Trophoblast cell (in vitro differentiated cells and primary cell): Measurements from ENCODE around the gene RRP7A.
"Not testable (repeated sequence)": the region's sequence is repeated elsewhere in the genome, so short reads cannot be mapped to it uniquely, and the experiment has no call there.

Experiments
- DNase-seq, 2 donors: peaks; one replicate each; pipeline ENCODE4 v3.0.0-alpha.2; 2016
- H2AFZ ChIP-seq: 2 replicates; pipeline ENCODE4 v1.6.1; 2013; ENCODE audit warnings: low read length, moderate library complexity, mild to moderate bottlenecking; ENCODE audit not compliant: insufficient read depth, poor library complexity
- H2AK5ac ChIP-seq: 2 replicates; pipeline ENCODE4 v1.6.1; 2013; ENCODE audit warnings: mild to moderate bottlenecking, low read length
- H2BK120ac ChIP-seq: 2 replicates; pipeline ENCODE4 v1.6.1; 2013; ENCODE audit warnings: low read length, mild to moderate bottlenecking, moderate library complexity; ENCODE audit not compliant: insufficient read depth, poor library complexity
- H2BK12ac ChIP-seq: 2 replicates; pipeline ENCODE4 v1.6.1; 2013; ENCODE audit warnings: mild to moderate bottlenecking, low read length, moderate library complexity
- H2BK5ac ChIP-seq: 2 replicates; pipeline ENCODE4 v1.6.1; 2013; ENCODE audit warnings: low read length, low read depth, moderate library complexity, mild to moderate bottlenecking; ENCODE audit not compliant: poor library complexity
- H3K14ac ChIP-seq: 2 replicates; pipeline ENCODE4 v1.6.1; 2013; ENCODE audit warnings: mild to moderate bottlenecking, low read length
- H3K18ac ChIP-seq: 2 replicates; pipeline ENCODE4 v1.6.1; 2013; ENCODE audit warnings: mild to moderate bottlenecking, low read length
- H3K23ac ChIP-seq: 2 replicates; pipeline ENCODE4 v1.6.1; 2013; ENCODE audit warnings: low read length
- H3K27ac ChIP-seq: 2 replicates; pipeline ENCODE4 v1.5.1; 2013; ENCODE audit warnings: low read depth, mild to moderate bottlenecking, inconsistent platforms, low read length, moderate library complexity
- H3K27me3 ChIP-seq: 2 replicates; pipeline ENCODE4 v1.6.1; 2013; ENCODE audit warnings: inconsistent platforms, mild to moderate bottlenecking, low read length, moderate library complexity; ENCODE audit not compliant: insufficient read depth
- H3K36me3 ChIP-seq, 2 experiments: 1 replicate in 1 of 2; 2 replicates in 1 of 2; pipeline ENCODE4 v1.6.1; 2013; ENCODE audit warnings: low read length in 2 of 2, mild to moderate bottlenecking in 2 of 2, moderate library complexity in 1 of 2; ENCODE audit not compliant: insufficient read depth in 2 of 2, control insufficient read depth in 1 of 2
- H3K4ac ChIP-seq: 2 replicates; pipeline ENCODE4 v1.6.1; 2013; ENCODE audit warnings: low read depth, mild to moderate bottlenecking, low read length, moderate library complexity
- H3K4me1 ChIP-seq, 2 experiments: 1 replicate in 1 of 2; 2 replicates in 1 of 2; pipeline ENCODE4 v1.6.1; 2013; ENCODE audit warnings: low read length in 2 of 2, mild to moderate bottlenecking in 2 of 2, moderate library complexity in 1 of 2; ENCODE audit not compliant: insufficient read depth in 2 of 2, control insufficient read depth in 1 of 2
- H3K4me2 ChIP-seq: 2 replicates; pipeline ENCODE4 v1.6.1; 2013; ENCODE audit warnings: inconsistent platforms, mild to moderate bottlenecking, low read length, moderate library complexity
- H3K4me3 ChIP-seq: 2 replicates; pipeline ENCODE4 v1.5.1; 2013; ENCODE audit warnings: mild to moderate bottlenecking, low read depth, low read length, inconsistent platforms
- H3K79me1 ChIP-seq: one replicate; pipeline ENCODE4 v1.6.1; 2013; ENCODE audit warnings: low read length
- H3K79me2 ChIP-seq: 2 replicates; pipeline ENCODE4 v1.6.1; 2013; ENCODE audit warnings: low read length, mild to moderate bottlenecking; ENCODE audit not compliant: control insufficient read depth, insufficient read depth, poor library complexity
- H3K9ac ChIP-seq: 2 replicates; pipeline ENCODE4 v1.6.1; 2013; ENCODE audit warnings: mild to moderate bottlenecking, low read length
- H3K9me3 ChIP-seq: 2 replicates; pipeline ENCODE4 v1.6.1; 2013; ENCODE audit warnings: low read depth, mild to moderate bottlenecking, control low read depth, inconsistent platforms, low read length; ENCODE audit not compliant: insufficient read depth
- H4K12ac ChIP-seq: 2 replicates; pipeline ENCODE4 v1.6.1; 2013; ENCODE audit warnings: low read depth, mild to moderate bottlenecking, low read length, moderate library complexity
- H4K8ac ChIP-seq: 2 replicates; pipeline ENCODE4 v1.6.1; 2013; ENCODE audit warnings: low read depth, mild to moderate bottlenecking, low read length, moderate library complexity
- H4K91ac ChIP-seq: one replicate; pipeline ENCODE4 v1.6.1; 2013; ENCODE audit warnings: low read depth, mild to moderate bottlenecking, low read length, moderate library complexity
- WGBS: extraction: QIAGEN DNeasy Blood & Tissue Kit; methylation state at CpG from one replicate; pipeline ENCODE4 v1.1.7; 2013; ENCODE audit warnings: missing lambda C conversion rate; ENCODE audit not compliant: insufficient read length, insufficient coverage; ENCODE audit errors: extremely low coverage; 5-methylcytosine and 5-hydroxymethylcytosine counted together

Gene RRP7A

DNA sequence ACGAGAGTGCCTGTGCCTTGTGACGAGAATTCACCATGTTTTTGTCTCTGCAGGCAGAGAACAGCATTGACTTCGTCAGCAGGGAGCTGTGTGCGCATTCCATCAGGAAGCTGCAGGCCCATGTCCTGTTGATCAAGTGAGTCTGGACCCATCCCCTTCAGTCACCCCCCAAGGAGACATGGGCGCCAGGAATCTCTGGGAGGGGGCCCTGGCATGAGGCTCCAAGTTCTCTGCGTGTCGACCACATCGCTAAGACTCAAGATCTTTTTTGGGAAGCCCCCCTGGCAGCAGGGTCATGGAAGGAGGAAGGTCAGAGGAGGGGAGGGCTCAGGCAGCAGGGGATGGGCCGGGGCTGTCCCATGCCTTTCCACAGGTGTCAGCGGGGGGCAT is 10.6 kb downstream of the RRP7A start:
- not testable (repeated sequence) for H2BK12ac ChIP-seq, H4K8ac ChIP-seq, H3K4me3 ChIP-seq, H3K14ac ChIP-seq, H2AFZ ChIP-seq, H4K91ac ChIP-seq, H3K79me2 ChIP-seq, H3K23ac ChIP-seq, H3K27me3 ChIP-seq, H3K18ac ChIP-seq, H3K9ac ChIP-seq, H3K4me1 ChIP-seq, H3K9me3 ChIP-seq, H4K12ac ChIP-seq, H3K4ac ChIP-seq, H3K4me2 ChIP-seq, H2BK120ac ChIP-seq, H3K79me1 ChIP-seq, H2AK5ac ChIP-seq, H2BK5ac ChIP-seq, H3K27ac ChIP-seq, DNase-seq
- WGBS, result no CpG with 5 or more reads among the region's 10 CpGs
- peaks cover 10 to 14% of the 10 kb centered on the region in 2 experiments for H3K36me3 ChIP-seq

DNA sequence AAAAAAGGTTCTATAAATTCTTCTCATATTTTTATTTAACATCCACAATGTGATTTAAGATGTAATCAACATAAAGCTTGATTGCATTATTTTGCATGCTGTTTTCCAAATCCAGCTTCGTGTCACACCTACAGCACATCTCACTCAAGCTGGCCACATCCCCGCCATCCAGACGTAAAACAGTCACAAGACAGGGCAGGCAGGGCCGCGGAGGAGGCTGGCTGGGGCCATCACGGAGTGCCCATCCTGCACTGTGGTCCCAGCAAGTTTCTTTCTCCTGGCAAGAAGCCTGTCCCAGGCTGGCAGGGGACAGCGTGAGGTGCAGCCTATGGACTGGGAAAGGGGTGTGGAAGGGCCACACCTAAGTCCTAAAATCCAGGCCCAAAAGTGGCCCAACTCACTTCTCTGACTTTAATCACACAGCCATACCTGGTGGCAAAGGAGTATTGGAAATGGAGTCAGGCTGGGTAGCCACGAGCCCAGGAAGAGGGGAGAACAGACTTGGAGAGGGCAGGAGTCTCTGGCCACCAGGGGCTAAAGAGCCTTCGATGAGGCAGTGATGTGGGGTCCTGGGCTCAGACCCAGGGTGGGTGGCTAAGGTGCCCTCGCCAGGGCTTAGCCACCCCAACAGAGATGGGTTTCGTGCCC is 11.1 kb downstream of the RRP7A start:
- not testable (repeated sequence) for H2AK5ac ChIP-seq, H3K9ac ChIP-seq, H3K23ac ChIP-seq, H3K4ac ChIP-seq, H4K8ac ChIP-seq, DNase-seq, H3K4me2 ChIP-seq, H2BK120ac ChIP-seq, H3K9me3 ChIP-seq, H3K18ac ChIP-seq, H3K79me2 ChIP-seq, H3K4me3 ChIP-seq, H3K79me1 ChIP-seq, H3K4me1 ChIP-seq, H4K12ac ChIP-seq, H3K14ac ChIP-seq, H2AFZ ChIP-seq, H3K27me3 ChIP-seq, H2BK5ac ChIP-seq, H3K27ac ChIP-seq
- Histone ChIP-seq H2BK12ac (peak overlapping the region; percentile 64), H4K91ac (peak overlapping the region; percentile 24), H3K36me3 (peaks cover 10% of the 10 kb centered on the region in 2 experiments)
- WGBS, result no CpG with 5 or more reads among the region's 11 CpGs

GRCh38 chr22:42500836-42501179 is 18.8 kb downstream of the RRP7A start:
- Histone ChIP-seq H2AFZ (peak overlapping the region; percentile 43), H4K8ac (peak overlapping the region; percentile 33), H2BK12ac (peak overlapping the region; percentile 85), H4K12ac (peak overlapping the region; percentile 51), H3K27me3 (no peaks in the 10 kb centered on the region), H3K4me3 (no peak overlapping the region), H3K27ac (no peak overlapping the region), H3K9ac (no peak overlapping the region), H3K79me1 (peaks cover 16% of the 10 kb centered on the region), H2BK5ac (no peak overlapping the region), H4K91ac (peak overlapping the region; percentile 58), H2AK5ac (peak overlapping the region; percentile 80), H2BK120ac (peak overlapping the region; percentile 64), H3K79me2 (no peaks in the 10 kb centered on the region), H3K36me3 (no peaks in the 10 kb centered on the region), H3K14ac (peak overlapping the region; percentile 55), H3K23ac (no peak overlapping the region), H3K4me2 (peak overlapping the region; percentile 35), H3K9me3 (no peaks in the 10 kb centered on the region), H3K4me1 (peaks cover 12 to 16% of the 10 kb centered on the region in 2 experiments), H3K4ac (no peak overlapping the region), H3K18ac (peak overlapping the region; percentile 22)
- WGBS, result no CpG with 5 or more reads among the region's 26 CpGs
- no peak for DNase-seq

DNA sequence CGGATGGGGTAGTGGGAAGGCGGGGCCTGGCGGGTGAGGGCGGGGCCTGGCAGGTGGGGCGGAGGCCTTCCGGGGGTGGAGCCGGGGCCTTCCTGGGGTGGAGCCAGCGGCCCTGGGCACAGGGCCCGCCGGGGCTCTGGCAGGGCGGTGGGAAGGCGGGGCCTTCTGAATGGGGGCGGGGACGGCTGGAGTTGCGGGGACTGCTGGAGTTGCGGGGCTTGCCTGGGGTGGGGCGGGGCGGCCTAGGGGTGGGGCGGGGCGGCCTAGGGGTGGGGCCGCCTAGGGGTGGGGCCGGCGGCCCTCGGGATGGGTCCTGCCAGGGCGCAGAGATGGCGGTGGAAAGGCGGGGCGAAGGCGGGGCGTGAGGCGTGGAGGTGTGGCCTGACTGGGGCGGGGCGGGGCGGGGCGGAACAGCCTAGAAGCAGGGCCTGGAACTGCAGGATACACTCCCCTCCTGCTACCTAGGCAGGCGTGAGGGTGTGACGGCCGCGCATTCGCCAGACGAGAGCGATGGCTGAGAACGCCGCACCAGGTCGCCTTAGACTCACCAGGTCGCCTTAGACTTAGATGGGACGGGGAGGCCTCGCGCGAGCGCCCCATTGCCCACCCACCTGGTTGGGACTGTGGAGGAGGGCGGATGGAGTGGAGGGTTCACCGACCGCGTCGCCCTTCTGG is 19.3 kb downstream of the RRP7A start:
- Histone ChIP-seq H3K14ac (peak overlapping the region; percentile 55), H3K79me2 (no peaks in the 10 kb centered on the region), H3K36me3 (no peaks in the 10 kb centered on the region), H3K18ac (peak overlapping the region; percentile 22), H3K9me3 (no peaks in the 10 kb centered on the region), H2AFZ (peak overlapping the region; percentile 43), H4K91ac (peak overlapping the region; percentile 58), H2BK12ac (peak overlapping the region; percentile 85), H2BK120ac (peak overlapping the region; percentile 64), H3K4me1 (peaks cover 12 to 16% of the 10 kb centered on the region in 2 experiments), H4K8ac (peak overlapping the region; percentile 33), H3K27ac (no peak overlapping the region), H3K27me3 (no peaks in the 10 kb centered on the region), H3K4me2 (peak overlapping the region; percentile 35), H2BK5ac (no peak overlapping the region), H3K23ac (no peak overlapping the region), H3K4me3 (no peak overlapping the region), H3K79me1 (peaks cover 16% of the 10 kb centered on the region), H3K4ac (no peak overlapping the region), H3K9ac (no peak overlapping the region), H4K12ac (peak overlapping the region; percentile 51), H2AK5ac (peak overlapping the region; percentile 80)
- WGBS, result no CpG with 5 or more reads among the region's 56 CpGs
- DNase-seq, result peak; percentile 88 to 89
